SH-SY5Y (cell line): ENCODE data around the gene CHMP4A.

Source experiments
- GATA2 ChIP-seq: IDR thresholded peaks from 2 replicates; pipeline ENCODE4 v1.6.1; 2011; ENCODE audit warnings: mild to moderate bottlenecking, low read depth, low read length
- GATA3 ChIP-seq: IDR thresholded peaks from 2 replicates; pipeline ENCODE4 v1.6.1; 2011; ENCODE audit warnings: low read depth, mild to moderate bottlenecking, low read length, moderate library complexity

DNA sequence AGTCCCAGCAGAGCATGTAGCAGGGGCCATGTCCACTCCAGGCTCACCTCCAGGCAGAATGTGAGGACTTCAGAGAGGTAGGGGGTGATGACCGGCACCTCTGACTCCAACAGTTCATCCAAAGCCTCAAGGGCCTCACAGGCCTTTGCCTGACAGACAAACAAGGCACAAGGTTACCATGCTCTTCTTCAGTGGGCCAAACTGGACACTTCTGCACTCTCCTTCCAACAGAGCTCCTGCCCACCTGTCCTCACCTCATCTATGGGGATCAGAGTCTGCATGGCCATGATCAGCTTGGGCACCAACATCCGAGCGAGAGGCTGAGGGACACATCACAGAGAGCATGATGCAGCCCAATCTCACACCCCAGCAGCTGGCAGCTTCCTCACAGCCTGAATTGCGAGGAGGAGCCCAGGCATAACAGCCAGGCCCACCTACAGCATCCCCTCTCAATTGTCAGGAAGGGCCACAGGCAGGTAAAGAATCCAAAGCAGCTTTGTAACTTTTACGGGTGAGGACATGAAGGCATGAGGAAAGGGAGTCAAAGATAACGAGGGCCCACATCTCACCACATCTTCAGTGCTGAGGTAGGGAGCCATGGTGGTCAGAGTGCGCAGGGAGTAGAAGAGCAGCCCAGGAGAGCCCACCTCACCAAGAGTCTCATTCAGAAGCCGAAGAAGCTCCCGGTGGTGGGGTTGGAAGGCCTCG, 26.3 kb downstream of the CHMP4A start:
- TF ChIP-seq GATA3 (no peak), GATA2 (no peak)
